Stimulated activated CD8-positive, alpha-beta memory T cell treated with anti-CD3 and anti-CD28 coated beads, Interleukin-15, amount 100 ng/mL, for 4 hours (primary cell): ENCODE data around the gene MEAK7.
A peak's percentile ranks its signal among the peaks of the same experiment; 100 is the strongest.

Source experiments
- DNase-seq, 2 donors: peaks; one replicate each; pipeline ENCODE4 v3.0.0-alpha.2; 2020; ENCODE audit warnings: low read depth in 2 of 2

The MEAK7 gene, protein sequence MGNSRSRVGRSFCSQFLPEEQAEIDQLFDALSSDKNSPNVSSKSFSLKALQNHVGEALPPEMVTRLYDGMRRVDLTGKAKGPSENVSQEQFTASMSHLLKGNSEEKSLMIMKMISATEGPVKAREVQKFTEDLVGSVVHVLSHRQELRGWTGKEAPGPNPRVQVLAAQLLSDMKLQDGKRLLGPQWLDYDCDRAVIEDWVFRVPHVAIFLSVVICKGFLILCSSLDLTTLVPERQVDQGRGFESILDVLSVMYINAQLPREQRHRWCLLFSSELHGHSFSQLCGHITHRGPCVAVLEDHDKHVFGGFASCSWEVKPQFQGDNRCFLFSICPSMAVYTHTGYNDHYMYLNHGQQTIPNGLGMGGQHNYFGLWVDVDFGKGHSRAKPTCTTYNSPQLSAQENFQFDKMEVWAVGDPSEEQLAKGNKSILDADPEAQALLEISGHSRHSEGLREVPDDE

GRCh38 chr16:84504420-84505248 lies at the start of gene MEAK7:
Gene MEAK7, minus strand, starts transcription at chr16:84504659. Its CDS starts 6,573 bp downstream, at chr16:84498086.
- peak; percentile 91 to 93 for DNase-seq

- no peak for DNase-seq
Observed at GRCh38 chr16:84553873-84554399, 49.5 kb upstream of the MEAK7 start.

GRCh38 chr16:84552135-84552534 lies 47.7 kb upstream of the MEAK7 start:
- DNase-seq = no peak

DNA sequence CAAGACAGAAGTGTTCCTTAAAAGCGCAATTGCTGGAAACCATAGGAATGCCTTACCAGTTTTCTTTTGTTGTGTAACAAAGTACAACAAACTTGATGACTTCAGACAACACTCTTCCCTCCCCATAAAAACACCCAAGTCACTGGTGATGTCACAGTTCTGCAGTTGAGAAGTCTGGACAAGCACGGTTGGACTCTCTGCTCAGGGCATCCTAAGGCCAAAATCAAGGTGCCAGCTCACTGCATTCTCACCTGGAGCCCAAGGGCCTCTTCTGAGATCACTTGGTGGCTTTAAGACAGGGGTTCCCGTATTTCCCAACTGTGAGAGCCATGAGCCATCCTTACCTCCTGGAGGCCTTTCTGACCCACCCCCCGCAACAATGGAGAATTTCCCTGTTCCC lies 45.6 kb upstream of the MEAK7 start:
- no peak for DNase-seq

GRCh38 chr16:84548971-84549844 lies 44.7 kb upstream of the MEAK7 start:
- DNase-seq = peak in 1 of 2 donors; percentile 47

GRCh38 chr16:84548508-84548907 lies 44.0 kb upstream of the MEAK7 start:
- DNase-seq = no peak

DNA sequence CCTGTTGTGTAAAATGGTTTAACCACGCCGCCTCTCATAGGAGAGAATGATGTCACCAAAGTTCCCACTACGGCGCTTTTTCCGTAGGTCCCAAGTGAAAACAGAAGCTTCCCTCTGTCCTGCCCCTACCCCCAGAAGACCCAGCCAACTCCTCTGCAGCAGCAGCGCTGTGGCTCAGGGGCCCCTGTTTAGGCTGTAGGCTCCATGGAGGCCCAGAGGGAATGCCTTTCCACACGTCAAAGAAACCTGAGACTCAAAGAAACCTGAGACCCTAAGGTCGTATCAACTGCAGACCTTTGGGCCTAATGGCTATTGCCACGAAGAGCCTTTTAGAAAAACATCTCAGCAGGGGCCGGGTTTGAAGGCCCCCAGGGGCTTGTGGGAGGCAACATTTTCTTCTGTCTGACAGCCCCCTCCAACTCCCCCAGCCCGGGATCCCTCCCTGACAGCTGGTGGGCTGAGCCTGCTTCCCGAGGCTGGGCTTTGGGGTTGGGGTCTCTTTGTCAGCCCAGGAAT lies 43.1 kb upstream of the MEAK7 start:
- no peak for DNase-seq

GRCh38 chr16:84546669-84547545 lies 42.4 kb upstream of the MEAK7 start:
- no peak for DNase-seq

GRCh38 chr16:84545114-84545737 lies 40.8 kb upstream of the MEAK7 start:
- no peak for DNase-seq

DNA sequence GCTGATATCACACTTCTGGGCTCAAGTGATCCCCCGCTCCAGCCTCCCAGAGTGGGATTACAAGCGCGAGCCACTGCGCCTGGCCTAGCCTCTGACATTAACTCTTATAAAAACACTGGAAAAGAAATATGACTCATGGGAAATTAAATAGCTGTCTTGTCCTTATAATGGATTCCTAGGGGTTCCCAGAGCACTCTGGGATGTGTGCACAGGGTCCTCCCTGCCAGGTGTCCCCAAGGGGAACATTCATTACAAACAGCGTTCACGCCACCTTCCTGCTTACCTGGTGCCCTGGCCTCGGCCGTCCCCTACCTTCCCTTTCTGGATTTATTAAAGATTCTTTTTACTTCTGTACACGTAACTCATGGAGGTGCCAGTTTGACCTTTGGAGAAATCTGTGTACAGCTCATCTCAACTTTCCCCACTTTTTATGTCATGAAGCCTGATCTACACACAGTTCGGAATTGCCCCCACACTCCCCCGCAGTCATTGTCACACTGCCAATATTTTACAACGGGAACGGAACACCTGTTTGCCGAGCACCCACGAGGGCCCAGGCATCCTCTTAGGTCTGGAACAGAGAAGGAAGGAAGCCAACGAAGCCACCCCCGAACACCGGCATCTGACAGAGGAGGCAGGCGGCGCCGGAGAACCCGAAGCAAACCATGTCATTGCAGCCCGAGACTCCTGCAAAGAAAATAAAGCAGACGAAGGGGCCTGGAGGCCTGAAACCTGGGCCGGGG lies 39.7 kb upstream of the MEAK7 start:
- DNase-seq = peak; percentile 23 to 31

DNA sequence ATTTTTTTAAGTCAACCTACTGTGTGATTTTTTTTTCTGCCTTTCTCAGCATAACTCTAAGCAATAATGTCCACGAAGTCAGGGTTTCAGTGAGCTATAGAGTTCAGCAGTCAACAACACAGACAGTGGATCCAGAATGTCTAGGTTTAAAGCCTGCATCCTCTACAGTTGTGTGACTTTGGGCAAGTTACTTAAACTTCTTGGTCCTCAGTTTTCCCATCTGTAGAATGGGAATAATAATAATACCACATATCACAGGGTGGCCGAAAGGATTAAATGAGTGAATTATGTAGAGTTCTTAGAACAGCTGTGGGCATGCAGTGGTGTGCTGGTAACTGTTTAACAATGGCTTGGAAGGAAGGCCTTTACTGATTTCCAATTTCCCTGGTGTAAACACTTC lies 38.8 kb upstream of the MEAK7 start:
- no peak for DNase-seq

DNA sequence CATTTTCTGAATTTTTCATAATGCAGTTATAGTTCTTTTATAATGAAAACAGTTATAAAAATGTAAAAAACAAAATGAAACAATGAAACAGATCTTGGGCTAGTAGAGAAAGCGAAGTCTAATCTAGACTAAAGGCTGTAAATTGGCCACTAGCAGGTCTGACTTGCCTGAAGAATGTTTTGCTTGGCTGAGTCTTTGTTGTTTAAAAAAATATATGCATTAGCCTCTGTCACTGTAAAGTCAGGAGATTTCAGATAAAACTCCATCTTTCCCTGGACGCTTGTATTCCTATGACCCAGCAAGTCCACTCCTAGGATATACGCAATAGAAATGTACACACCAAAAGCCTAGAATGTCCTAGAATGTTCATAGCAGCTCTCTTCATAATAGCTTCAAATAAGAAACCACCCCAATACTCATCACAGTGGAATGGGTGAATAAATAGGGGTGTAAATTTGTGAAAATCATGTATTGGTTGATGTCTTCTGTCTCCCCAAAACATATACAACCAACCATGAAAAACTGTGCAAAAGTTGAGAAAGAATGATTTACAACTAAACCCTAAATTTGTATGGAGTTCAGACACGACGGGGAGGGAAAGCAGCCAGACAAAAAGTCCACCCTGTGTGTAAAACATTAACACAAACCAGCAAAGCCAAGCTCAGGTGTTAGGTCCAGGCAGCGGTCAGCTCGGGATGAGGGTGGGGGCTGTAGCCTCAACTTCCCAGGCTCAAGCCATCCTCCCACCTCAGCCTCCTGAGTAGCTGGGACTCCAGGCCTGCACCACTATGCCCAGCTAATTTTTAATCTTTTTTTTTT lies 37.7 kb upstream of the MEAK7 start:
- no peak for DNase-seq

GRCh38 chr16:84540194-84540593 lies 35.7 kb upstream of the MEAK7 start:
- no peak for DNase-seq

DNA sequence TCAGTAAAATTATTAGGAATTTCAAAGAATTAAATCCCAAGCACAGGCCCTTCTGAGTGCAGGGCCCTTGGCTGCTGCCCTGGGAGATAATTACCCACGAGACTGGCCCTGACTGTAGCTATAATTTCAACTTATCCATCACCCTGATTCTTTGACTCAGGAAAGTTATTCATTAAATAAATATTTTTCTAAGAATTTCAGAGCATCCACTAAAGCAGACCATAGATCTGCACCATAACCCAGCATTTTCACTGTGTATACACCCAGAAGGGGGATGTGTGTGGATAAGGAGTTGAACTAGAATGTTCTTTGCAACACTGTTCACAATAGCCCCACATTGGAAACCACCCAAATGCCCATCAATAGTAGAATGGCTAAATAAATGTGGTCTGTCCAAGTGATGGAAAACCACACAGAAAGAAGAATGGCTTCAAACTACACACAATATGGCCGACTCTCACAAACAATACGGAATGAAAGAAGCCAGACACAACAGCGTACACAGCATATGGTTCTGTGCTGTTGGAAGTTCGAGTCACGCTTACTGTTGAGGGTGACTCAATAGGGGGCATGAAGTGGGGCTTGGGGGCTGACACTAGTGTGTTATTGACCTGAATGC lies 33.9 kb upstream of the MEAK7 start:
- DNase-seq = no peak

GRCh38 chr16:84537491-84538151 lies 33.2 kb upstream of the MEAK7 start:
- no peak for DNase-seq

- no peak for DNase-seq
Observed at GRCh38 chr16:84535851-84536250, 31.4 kb upstream of the MEAK7 start.

DNA sequence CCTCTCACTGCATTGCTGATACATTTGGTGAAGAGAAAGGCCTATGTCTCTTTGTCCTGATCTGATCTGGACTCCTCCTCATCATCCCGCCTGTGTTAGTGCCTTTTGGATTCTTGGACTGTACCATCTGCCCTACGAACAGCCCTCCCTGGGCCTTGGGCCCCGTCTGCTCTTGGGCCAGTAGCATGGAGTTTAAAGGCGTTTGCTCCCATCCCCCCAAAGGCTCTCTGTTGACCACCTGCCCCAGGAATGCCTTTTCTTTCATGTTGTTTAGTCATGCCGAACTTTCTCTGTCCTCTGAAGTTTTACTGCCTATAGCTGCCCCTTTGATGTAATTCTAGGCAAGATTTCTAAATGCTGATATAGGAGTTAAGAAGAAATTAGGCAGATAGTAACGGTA lies 30.9 kb upstream of the MEAK7 start:
- no peak for DNase-seq
